SK-MEL-5 (cell line): ENCODE measurements around the gene HNRNPH3. TPM values are rescaled to one million over a fixed set of nuclear protein-coding genes. Genes with fewer than 3 reads are reported as not detected.

ENCODE experiments used
- DNase-seq: peaks from one replicate; pipeline ENCODE4 v3.0.0-alpha.2; 2016; ENCODE audit warnings: low read depth, low spot score
- in situ Hi-C: cut with HindIII; loops from 2 replicates; pipeline ENCODE4 v1.10.0; 2016; ENCODE audit warnings: low sequenced_read_pairs, high pct_unique_total_duplicates, low pct_unique_long_range_greater_than_20kb
- total RNA-seq: library from RNA; depleted of rRNA; stranded (reverse); fragments of >200 nt; shearing (Covaris generic); gene quantifications from 2 replicates; pipeline ENCODE4 v1.2.3, GENCODE V29; 2014; rRNA removed

The HNRNPH3 gene
- total RNA-seq, 1 experiment from 2014 or later = 11.5 TPM

GRCh38 chr10:68362590-68362989 is 30.7 kb downstream of the HNRNPH3 start:
- DNase-seq = no peak
- in situ Hi-C loops = no loop called here

- in situ Hi-C loops = no loop called here
- DNase-seq = no peak
These were observed 32.4 kb downstream of the HNRNPH3 start for GRCh38 chr10:68364101-68364886.

GRCh38 chr10:68365611-68366010 is 33.7 kb downstream of the HNRNPH3 start:
- no peak for DNase-seq
- in situ Hi-C loops = no loop called here

- in situ Hi-C loops = no loop called here
- no peak for DNase-seq
These were observed 34.7 kb downstream of the HNRNPH3 start for GRCh38 chr10:68366600-68366999.

- in situ Hi-C loops = no loop called here
- no peak for DNase-seq
These were observed 35.3 kb downstream of the HNRNPH3 start for GRCh38 chr10:68367121-68367520.

GRCh38 chr10:68371604-68372003 is 39.7 kb downstream of the HNRNPH3 start:
- in situ Hi-C loops = no loop called here
- no peak for DNase-seq

- no peak for DNase-seq
- in situ Hi-C loops = no loop called here
These were observed 53.9 kb downstream of the HNRNPH3 start for GRCh38 chr10:68385740-68386139.

Other genes starting within 250 kb of the HNRNPH3 start
- gene MYPN, start 222.6 kb upstream of the HNRNPH3 start, total RNA-seq = 0.13 and 0.43 TPM in 2 replicates
- gene ATOH7, start 100.0 kb upstream of the HNRNPH3 start, total RNA-seq = 0.11 and 0.13 TPM in 2 replicates
- gene PBLD, start 864 bp downstream of the HNRNPH3 start, total RNA-seq = 1.2 and 1.6 TPM in 2 replicates
- gene RUFY2, start 75.2 kb downstream of the HNRNPH3 start, total RNA-seq = 7.4 and 7.9 TPM in 2 replicates
- gene DNA2, start 139.9 kb downstream of the HNRNPH3 start, total RNA-seq = 6.9 and 8.3 TPM in 2 replicates
- gene SLC25A16, start 195.5 kb downstream of the HNRNPH3 start, total RNA-seq = 22.6 and 23.2 TPM in 2 replicates
- gene TET1, start 228.3 kb downstream of the HNRNPH3 start, total RNA-seq = 2.9 and 3.3 TPM in 2 replicates